A549 (cell line): ENCODE results near the gene NKAP.
"Not testable (repeated sequence)": the region's sequence is repeated elsewhere in the genome, so short reads cannot be mapped to it uniquely, and the experiment has no call there.

ENCODE experiments used
- BHLHE40 ChIP-seq: IDR thresholded peaks from 2 replicates; pipeline ENCODE4 v1.6.1; 2012; ENCODE audit warnings: low read depth, low read length, inconsistent platforms
- CEBPB ChIP-seq, 2 experiments: fragments of >200 bp in 1 of 2; sonication (Bioruptor Twin) in 1 of 2; formaldehyde crosslinking in 1 of 2; IDR thresholded peaks; 2 replicates each; pipeline ENCODE4 v1.6.1; 2012 to 2016
- EP300 ChIP-seq, 2 experiments: fragments of >200 bp; sonication (Bioruptor Twin); formaldehyde crosslinking; IDR thresholded peaks; 2 replicates in 1 of 2; 3 replicates in 1 of 2; pipeline ENCODE4 v1.6.1; 2016 to 2017
- JUN ChIP-seq, 2 experiments: fragments of >200 bp; sonication (Bioruptor Twin); formaldehyde crosslinking; IDR thresholded peaks; 2 replicates in 1 of 2; 3 replicates in 1 of 2; pipeline ENCODE4 v1.6.1; 2016 to 2017
- MAFK ChIP-seq: fragments of 450-650 bp; IDR thresholded peaks from 2 replicates; pipeline ENCODE4 v1.6.1; 2014; ENCODE audit not compliant: partially characterized antibody
- POLR2A ChIP-seq: IDR thresholded peaks from 2 replicates; pipeline ENCODE4 v1.6.1; 2012; ENCODE audit warnings: mild to moderate bottlenecking, low read length
- RFX5 ChIP-seq: fragments of 450-650 bp; IDR thresholded peaks from 2 replicates; pipeline ENCODE4 v1.7.1; 2014; ENCODE audit warnings: antibody characterized with exemption, mild to moderate bottlenecking, moderate library complexity
- TP53 ChIP-seq: fragments of 250-450 bp; sonication (Bioruptor Pico); IDR thresholded peaks from 2 replicates; pipeline ENCODE4 v1.5.0; 2021; ENCODE audit warnings: mild to moderate bottlenecking, moderate library complexity
- ZFP36 ChIP-seq: fragments of 450-650 bp; IDR thresholded peaks from 2 replicates; pipeline ENCODE4 v1.6.1; 2014; ENCODE audit warnings: borderline replicate concordance; ENCODE audit not compliant: partially characterized antibody
- TF ChIP-seq, protein P1 (sequence below): fragments of >200 bp; sonication (Bioruptor Twin); formaldehyde crosslinking; IDR thresholded peaks from 3 replicates; pipeline ENCODE4 v1.5.1; 2016
- TF ChIP-seq, protein P2 (sequence below): fragments of 200-600 bp; sonication (generic); IDR thresholded peaks from 2 replicates; pipeline ENCODE4 v1.6.1; 2016; ENCODE audit warnings: antibody characterized with exemption, mild to moderate bottlenecking, moderate library complexity

DNA sequence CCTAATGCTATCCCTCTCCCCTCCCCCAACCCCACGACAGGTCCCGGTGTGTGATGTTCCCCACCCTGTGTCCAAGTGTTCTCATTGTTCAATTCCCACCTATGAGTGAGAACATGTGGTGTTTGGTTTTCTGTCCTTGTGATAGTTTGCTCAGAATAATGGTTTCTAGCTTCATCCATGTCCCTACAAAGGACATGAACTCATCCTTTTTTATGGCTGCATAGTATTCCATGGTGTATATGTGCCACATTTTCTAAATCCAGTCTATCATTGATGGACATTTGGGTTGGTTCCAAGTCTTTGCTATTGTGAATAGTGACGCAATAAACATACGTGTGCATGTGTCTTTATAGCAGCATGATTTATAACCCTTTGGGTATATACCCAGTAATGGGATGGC is 33.6 kb upstream of the NKAP start:
- not testable (repeated sequence) for TF ChIP-seq POLR2A; TP53 (CRISPR knock-in tag); JUN (IDR thresholded peaks at IDR 0.05); BHLHE40; RFX5; MAFK; CEBPB (IDR thresholded peaks at IDR 0.05); EP300 (IDR thresholded peaks at IDR 0.05); ZFP36
- TF ChIP-seq, protein P1, sequence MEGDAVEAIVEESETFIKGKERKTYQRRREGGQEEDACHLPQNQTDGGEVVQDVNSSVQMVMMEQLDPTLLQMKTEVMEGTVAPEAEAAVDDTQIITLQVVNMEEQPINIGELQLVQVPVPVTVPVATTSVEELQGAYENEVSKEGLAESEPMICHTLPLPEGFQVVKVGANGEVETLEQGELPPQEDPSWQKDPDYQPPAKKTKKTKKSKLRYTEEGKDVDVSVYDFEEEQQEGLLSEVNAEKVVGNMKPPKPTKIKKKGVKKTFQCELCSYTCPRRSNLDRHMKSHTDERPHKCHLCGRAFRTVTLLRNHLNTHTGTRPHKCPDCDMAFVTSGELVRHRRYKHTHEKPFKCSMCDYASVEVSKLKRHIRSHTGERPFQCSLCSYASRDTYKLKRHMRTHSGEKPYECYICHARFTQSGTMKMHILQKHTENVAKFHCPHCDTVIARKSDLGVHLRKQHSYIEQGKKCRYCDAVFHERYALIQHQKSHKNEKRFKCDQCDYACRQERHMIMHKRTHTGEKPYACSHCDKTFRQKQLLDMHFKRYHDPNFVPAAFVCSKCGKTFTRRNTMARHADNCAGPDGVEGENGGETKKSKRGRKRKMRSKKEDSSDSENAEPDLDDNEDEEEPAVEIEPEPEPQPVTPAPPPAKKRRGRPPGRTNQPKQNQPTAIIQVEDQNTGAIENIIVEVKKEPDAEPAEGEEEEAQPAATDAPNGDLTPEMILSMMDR = not testable (repeated sequence)
- TF ChIP-seq, protein P2, sequence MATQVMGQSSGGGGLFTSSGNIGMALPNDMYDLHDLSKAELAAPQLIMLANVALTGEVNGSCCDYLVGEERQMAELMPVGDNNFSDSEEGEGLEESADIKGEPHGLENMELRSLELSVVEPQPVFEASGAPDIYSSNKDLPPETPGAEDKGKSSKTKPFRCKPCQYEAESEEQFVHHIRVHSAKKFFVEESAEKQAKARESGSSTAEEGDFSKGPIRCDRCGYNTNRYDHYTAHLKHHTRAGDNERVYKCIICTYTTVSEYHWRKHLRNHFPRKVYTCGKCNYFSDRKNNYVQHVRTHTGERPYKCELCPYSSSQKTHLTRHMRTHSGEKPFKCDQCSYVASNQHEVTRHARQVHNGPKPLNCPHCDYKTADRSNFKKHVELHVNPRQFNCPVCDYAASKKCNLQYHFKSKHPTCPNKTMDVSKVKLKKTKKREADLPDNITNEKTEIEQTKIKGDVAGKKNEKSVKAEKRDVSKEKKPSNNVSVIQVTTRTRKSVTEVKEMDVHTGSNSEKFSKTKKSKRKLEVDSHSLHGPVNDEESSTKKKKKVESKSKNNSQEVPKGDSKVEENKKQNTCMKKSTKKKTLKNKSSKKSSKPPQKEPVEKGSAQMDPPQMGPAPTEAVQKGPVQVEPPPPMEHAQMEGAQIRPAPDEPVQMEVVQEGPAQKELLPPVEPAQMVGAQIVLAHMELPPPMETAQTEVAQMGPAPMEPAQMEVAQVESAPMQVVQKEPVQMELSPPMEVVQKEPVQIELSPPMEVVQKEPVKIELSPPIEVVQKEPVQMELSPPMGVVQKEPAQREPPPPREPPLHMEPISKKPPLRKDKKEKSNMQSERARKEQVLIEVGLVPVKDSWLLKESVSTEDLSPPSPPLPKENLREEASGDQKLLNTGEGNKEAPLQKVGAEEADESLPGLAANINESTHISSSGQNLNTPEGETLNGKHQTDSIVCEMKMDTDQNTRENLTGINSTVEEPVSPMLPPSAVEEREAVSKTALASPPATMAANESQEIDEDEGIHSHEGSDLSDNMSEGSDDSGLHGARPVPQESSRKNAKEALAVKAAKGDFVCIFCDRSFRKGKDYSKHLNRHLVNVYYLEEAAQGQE = not testable (repeated sequence)
